ENCODE data around the gene RGS7BP.
"Not testable (repeated sequence)": the region's sequence is repeated elsewhere in the genome, so short reads cannot be mapped to it uniquely, and the experiment has no call there.

RGS7BP gene

GRCh38 chr5:64505769-64506566 is at the start of gene RGS7BP:
TSS of gene RGS7BP (plus strand) at chr5:64506015. CDS start at chr5:64506625, 610 bp downstream.
- DNase-seq: no peak

DNA sequence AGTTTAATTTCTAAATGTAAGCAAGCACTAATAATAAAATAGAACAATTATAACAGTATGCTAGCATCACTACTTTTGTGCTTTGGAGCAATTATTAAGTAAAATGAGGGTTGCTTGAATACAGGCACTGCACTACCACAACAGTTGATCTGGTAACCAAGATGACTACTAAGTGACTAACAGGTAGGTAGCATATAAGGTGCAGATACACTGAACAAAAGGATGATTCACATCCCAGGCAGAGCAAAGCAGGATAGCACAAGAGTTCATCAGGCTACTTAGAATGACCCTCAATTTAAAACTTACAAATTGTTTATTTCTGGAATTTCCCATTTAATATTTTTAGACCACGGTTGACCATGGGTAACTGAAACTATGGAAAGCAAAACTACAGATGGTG is 48.0 kb upstream of the RGS7BP start:
- no peak for DNase-seq

- no peak for DNase-seq
These were observed 46.9 kb upstream of the RGS7BP start for GRCh38 chr5:64458948-64459347.

- DNase-seq: no peak
These were observed 43.4 kb upstream of the RGS7BP start for GRCh38 chr5:64462391-64462790.

DNA sequence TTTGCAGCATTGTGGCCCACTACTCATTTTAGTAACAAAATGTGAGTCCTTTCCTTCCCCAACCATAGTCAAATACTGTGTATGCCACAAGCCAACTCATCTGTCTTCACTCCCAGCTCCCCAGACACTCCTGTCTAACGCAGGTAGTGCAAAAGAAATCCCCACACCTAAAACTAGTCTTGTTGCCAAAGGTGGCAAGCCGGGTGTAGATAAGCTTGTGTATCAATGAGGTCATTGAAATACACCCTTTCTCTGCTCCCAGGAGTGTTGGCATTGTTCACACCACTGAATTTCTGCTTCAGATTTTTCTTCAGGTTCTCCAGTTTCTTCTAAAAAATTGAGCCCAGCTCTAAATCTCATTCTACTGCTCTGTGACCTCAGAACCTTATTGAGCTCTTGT is 19.7 kb upstream of the RGS7BP start:
- no peak for DNase-seq

DNA sequence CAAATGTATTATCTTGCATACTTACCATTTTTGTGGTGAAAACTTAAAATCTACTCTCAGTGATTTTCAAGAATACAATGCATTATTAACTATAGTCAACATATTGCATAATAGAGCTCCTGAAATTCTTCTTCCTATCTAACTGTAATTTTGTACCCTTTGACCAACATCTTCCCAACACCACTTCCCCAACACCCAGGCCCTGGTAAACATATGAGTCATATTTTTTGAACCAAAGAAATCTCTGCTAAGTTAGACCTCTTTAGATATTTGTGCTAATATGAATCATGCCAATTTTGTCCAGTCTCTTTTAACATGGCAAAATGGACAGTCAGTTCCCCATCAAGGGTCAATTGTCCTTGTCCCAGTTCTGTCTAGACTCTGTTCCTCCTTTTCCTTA is 18.5 kb upstream of the RGS7BP start:
- DNase-seq: no peak

DNA sequence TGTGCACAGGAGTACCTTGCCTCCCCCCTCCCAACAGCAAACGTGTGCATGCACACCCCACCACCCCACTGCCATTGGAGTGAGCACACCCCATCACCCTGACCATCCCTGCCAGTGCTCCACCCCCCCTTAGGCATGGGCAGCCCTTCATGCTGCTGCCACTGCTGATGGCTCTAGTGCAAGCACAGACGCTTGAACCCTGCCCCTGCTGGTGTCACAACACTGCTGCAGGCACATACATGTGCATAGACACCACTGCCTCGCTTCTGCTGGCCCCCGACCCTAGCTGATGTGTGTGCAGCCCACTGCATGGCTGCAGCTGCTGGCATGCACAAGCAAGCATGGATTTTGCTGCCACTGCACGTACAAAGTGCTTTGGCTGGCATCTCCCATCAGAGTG is 16.0 kb upstream of the RGS7BP start:
- DNase-seq: no peak

- DNase-seq: no peak
These were observed 8.4 kb upstream of the RGS7BP start for GRCh38 chr5:64497386-64497785.

GRCh38 chr5:64502196-64502595 is 3.6 kb upstream of the RGS7BP start:
- no peak for DNase-seq

DNA sequence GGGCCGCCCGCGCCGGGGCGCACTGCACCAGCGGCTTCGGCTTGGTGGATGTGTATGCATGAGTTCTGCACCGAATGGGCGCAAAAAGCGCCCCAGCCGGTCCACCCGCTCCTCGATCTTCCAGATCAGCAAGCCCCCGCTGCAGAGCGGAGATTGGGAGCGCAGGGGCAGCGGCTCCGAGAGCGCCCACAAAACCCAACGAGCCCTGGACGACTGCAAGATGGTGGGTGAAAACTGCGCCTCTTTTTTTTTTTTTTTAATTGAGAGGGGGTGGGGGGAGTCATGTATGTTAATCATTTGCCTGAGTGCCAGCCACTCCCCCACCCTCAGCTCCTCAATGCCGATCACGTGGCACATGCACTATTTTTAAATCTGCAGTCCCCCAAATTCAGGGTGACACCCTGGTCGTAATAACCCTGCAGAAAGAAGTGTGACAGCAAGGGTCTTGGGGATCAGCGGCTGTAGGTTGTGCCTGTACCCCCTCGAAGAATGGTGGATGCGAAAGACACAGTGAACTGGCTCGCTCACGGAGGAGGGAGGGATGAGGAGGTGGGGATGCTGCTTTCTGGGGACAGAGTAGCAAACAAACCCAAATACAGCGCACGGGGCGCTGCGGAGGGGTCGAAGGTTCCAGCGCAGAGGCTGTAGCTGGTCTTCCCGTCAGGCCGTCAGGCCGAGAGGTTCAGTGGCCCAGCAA is 900 bp downstream of the RGS7BP start:
- DNase-seq: no peak

GRCh38 chr5:64507264-64507605 is 1.4 kb downstream of the RGS7BP start:
- no peak for DNase-seq

GRCh38 chr5:64509828-64510227 is 4.0 kb downstream of the RGS7BP start:
- DNase-seq: no peak

- no peak for DNase-seq
These were observed 7.7 kb downstream of the RGS7BP start for GRCh38 chr5:64513492-64513891.

DNA sequence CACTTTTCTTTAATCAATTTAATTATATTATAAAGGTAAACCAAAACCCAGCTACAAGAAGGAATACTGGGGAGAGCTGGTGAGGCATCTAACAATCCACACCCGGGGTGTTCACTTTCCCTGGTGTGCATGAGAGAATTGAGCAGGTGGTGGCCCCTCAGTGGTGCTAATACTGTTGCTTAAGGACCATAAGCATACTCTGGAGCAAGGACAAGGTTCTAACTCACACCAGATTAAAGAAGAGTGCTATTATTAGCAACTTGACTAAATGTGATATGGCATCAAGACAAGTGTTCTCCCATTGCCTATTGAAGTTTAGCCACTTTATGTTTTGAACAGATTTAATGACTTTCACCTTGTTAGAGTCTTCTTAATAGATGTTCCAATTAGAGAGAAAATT is 8.8 kb downstream of the RGS7BP start:
- no peak for DNase-seq

- no peak for DNase-seq
These were observed 10.4 kb downstream of the RGS7BP start for GRCh38 chr5:64516216-64516615.

DNA sequence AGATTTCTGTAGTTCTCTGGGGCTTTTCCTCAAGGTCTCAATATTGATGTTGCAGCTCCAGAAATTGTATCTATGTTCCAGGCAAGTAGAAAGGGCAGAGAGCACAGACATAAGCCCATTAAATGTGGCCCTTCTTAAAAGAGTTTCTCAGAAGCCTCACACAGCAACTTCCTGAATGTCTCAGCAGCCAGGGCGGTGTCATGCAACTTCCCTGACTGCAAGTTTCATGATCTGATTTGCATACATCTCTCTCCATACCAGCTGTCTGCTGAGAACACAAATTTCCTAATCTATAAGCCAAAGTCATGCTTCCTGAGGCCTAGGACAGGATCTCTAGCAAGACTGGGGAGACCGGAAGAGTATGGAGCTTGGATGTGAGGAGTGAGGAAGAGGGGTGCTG is 13.0 kb downstream of the RGS7BP start:
- no peak for DNase-seq

GRCh38 chr5:64519263-64519662 is 13.4 kb downstream of the RGS7BP start:
- DNase-seq: no peak

GRCh38 chr5:64526734-64527439 is 21.1 kb downstream of the RGS7BP start:
- DNase-seq: no peak

DNA sequence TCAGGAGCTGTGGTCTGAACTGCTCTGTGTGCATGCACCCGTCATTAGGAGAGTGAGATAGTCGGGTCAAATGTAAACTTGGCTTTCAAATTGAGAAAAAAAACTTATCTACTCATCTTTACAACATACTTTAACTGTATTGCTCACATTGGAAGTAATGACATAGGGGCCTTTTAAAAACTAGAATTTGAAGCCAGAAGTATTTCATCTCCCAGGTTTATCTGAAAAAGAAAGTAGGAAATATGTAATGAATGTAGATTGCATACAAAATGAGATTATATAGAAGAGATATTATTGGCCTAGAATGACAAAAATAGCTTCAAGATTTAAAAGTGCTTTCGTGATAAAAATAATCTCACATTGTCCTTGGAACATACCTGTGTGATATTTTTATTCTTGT is 24.3 kb downstream of the RGS7BP start:
- DNase-seq: no peak

GRCh38 chr5:64532212-64532611 is 26.4 kb downstream of the RGS7BP start:
- DNase-seq: no peak

GRCh38 chr5:64532657-64533056 is 26.8 kb downstream of the RGS7BP start:
- DNase-seq: no peak

GRCh38 chr5:64534033-64534432 is 28.2 kb downstream of the RGS7BP start:
- DNase-seq: no peak

DNA sequence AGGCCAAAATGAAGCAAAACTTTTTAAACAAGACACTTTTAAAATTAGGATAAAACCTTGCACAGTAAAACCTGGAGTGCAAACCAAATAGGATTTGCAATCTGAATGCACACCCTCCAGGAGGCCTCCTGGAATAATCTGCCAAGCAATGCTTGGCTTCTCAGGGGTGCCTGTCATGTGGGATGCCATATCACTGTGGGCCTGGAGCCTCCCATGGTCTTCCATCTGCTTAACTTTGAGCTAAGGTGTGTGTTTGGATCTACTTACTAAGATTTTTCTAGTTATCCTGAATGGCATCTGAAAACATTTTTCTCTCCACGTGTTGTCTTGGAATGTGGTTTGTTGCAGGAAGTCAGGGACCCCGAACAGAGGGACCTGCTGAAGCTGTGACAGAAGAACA is 52.1 kb downstream of the RGS7BP start:
- no peak for DNase-seq

GRCh38 chr5:64558641-64559040 is 52.8 kb downstream of the RGS7BP start:
- DNase-seq: not testable (repeated sequence)

All from activated CD4-positive, CD25-positive, alpha-beta regulatory T cell (primary cell).